ENCODE measurements around the gene KCNJ1.
A peak's percentile ranks its signal among the peaks of the same experiment; 100 is the strongest.

Gene KCNJ1

DNA sequence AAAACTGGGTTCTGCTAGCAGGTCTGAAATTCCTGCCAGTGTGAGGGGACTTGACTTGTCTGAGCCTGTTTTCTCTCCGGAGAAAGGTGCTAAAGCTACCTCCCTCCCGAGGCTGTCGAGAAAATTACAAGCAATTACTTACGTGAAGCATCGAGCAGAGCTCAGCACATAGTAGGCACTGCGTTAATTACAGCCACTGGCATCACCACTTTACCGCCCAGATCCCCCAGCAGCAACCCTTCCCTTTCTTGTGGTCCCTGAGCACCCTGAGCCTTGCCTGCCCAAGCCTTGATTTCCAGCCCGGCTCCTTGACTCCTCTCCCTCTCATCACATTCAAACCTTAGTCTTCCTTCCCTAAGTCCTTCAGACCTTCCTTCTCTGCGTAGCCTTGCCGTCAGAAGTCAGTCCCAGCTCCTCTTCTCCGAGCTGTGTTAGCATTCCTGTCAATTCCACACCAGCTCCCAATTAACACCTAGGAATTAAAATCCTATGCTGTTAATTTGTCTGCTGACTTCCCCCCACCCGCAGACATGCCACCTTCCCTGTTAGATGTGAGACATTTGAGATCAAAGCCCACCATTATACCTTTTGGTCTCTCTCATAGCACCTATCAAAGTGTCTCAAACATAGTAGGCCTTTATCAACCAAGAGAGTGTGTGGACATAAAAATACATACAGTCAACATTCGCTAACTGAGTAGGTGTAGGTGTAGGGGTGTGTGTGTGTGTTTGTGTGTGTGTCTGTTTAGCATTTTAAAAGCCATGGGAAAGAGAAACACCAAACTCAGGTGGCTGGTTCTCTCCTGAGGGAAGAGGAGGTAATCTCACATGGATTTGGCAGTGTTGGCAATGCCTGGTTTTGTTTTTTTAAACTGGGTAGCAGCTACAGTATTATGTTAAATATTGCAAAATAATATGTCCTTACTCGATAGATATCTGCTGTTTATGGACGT lies 21.2 kb upstream of the KCNJ1 start:
- no peak overlapping the region for H3K4me3 ChIP-seq
- H3K27ac ChIP-seq: no peak overlapping the region

DNA sequence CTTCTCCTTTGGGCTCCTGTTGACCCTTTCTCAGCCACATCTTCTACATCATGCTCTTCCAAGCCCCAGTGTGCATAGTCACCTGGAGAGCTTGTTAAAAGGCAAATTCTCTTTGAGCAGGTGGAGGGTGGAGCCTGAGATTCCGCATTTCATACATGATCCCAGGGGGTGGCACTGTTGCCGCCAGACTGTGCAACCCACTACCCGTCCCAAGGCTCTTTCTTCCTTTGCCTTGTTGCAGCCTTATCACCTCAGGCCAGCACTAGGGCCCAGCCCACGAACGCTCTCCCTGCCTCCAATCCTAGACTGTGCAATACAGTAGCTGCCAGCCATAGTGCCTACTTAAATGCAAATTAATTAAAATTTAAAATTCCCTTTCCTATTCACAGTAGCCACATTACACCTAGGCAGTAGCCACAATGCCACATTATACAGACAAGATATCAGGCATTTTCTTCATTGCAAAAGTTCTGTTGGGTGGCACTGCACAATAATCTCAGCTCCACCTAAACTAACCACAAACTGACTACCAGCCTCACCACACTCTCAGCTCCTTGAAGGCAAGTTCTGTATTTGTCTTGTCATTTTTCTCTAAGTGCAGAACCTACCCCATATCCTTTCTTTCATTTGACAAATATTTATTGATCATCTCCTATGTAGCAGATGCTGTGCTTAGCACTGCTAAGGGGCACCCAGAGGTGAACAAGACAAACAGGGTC lies 19.5 kb upstream of the KCNJ1 start:
- H3K4me3 ChIP-seq: no peak overlapping the region
- no peak overlapping the region for H3K27ac ChIP-seq

DNA sequence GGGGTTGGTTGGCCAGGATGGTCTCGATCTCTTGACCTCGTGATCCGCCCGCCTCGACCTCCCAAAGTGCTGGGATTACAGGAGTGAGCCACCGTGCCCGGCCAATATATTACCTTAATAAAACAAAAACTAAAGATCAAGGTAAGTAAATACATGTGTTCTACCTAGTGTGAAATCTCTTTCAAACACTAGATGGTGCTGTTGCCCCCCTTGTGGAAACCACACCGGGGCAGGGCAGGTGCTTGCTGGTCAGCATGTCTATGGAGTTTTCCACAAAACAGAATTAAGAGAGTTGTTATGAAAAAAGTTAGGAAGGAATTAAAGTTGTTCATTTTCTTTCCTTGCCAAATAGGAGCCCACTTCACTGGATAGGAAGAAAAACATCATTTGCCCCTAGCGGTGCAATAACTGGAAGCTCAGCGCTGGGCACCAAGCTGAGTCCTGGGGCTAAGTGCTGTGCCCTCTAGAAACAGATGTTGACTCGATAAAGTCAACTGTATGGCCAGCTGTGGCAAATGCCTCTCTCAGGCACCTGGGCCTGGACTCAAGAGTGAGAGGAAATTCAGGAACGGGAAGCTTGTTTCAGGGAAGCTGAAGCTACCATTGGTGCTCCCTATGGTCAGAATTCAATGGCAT lies 17.7 kb upstream of the KCNJ1 start:
- Histone ChIP-seq H3K27ac (no peak overlapping the region), H3K4me3 (no peak overlapping the region)

DNA sequence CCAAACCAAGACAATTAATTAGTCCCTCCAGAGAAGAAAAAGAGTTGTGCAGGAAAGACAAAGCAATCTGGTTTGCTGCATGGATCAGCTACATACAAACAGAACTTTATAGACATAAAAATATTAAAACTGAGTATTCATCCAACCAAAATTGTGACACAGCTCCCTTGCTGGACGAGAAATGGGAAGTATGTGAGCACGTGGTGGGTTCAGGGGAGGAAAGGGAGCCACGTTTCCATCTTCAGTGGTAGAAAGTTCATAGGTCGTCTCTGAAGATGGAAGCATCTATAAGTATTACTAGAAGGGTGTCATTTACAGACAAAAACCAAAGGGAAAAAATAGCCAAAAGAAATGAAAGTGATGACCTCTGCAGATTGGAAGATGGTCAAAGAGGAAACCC lies 17.0 kb upstream of the KCNJ1 start:
- Histone ChIP-seq H3K4me3 (no peak overlapping the region), H3K27ac (no peak overlapping the region)

DNA sequence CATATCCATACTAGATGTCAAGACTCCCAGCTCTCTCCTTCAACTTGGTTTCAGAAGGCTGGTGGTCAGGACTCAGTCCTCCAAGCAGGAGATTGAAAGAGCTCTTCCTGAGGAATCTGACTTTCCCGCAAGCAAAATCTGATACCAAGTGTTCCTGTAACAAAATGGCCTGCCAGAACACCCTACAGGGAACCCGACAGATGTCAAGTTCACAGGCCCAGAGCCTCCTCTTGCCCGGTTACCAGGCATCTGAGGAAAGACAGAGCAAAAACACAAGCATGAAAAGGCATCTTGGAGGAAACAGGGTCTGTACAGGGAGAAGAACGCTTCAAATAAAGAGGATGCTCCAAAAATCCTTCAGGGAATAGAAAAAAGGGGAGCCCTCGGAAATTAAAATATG lies 15.4 kb upstream of the KCNJ1 start:
- H3K27ac ChIP-seq: no peak overlapping the region
- no peak overlapping the region for H3K4me3 ChIP-seq

DNA sequence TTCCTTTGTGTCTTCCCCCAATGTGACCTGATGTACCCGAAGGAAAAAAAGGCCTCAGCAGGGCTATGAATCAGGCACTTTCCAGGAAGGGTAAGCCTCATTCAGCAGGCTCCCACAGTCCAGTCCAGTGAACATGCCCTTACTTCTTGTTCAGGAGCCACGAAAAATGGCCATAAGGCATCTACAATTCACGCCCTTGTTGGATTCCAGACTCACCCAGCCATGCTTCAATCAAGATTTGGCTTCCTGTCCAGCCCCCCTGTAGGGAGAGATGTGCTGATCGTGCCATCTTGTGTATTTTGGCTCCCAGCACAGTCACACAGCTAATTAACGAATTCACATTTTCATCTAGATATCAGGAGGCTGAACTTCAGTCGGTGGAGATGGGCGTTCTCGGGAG lies 14.1 kb upstream of the KCNJ1 start:
- Histone ChIP-seq H3K27ac (no peak overlapping the region), H3K4me3 (no peak overlapping the region)

DNA sequence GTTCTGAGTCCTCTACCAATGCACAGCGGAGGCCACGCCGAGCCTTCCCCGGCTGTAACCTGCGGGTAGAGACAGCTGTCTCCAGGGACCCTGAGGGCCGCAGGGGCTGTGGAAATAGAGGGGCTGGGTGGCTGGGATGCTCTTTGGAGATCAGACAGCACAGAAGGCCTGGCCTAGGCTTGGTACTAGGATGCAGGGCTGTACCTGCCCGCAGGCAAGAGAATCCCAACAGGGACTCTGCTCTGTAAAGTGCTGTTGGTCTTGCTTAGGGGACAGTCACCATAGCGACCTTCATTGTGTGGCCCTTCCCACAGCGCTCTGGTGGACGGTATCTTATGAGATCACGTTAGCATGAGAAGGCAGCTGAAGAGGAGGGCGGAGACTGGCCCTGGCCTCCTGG lies 12.7 kb upstream of the KCNJ1 start:
- H3K4me3 ChIP-seq: no peak overlapping the region
- H3K27ac ChIP-seq: no peak overlapping the region

DNA sequence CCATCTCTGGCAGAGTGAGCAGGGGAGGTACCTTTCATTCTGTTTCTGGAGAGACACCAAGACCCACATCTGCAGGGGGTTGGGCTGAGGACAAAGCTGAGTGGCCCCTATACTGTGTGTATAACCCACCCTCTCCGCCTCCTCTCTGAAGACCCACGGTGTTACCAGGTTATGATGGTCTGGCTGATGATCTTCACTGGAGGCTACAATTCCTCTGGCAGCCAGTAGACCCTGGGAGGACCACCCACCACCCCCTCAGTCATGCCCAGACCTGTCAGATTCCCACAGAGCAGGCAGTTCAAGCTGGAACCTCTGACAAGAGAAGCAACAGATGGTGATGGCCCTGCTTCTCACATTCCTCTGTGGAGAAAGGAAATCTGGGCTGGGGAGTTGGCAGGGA lies 11.4 kb upstream of the KCNJ1 start:
- Histone ChIP-seq H3K4me3 (no peak overlapping the region), H3K27ac (no peak overlapping the region)

DNA sequence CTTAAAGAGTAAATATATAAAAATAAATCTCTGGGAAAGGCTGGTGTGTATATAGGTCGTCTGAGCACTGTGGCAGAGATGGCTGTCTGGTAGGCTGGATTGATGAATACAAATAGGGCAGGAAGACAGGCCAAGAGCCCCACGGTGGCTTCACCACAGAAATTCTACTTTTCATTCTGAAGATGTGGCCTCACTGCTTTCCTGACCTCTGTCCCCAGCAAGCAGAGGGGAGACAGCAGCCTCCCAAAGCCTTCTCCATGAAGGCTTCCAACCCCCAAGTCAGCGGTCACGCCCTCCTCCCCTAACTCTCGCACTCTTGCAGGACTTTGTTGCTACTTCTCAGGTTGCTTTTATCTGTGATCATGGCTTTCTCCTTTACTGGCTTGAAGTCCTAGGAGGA lies 10.6 kb upstream of the KCNJ1 start:
- H3K4me3 ChIP-seq: no peak overlapping the region
- H3K27ac ChIP-seq: no peak overlapping the region

DNA sequence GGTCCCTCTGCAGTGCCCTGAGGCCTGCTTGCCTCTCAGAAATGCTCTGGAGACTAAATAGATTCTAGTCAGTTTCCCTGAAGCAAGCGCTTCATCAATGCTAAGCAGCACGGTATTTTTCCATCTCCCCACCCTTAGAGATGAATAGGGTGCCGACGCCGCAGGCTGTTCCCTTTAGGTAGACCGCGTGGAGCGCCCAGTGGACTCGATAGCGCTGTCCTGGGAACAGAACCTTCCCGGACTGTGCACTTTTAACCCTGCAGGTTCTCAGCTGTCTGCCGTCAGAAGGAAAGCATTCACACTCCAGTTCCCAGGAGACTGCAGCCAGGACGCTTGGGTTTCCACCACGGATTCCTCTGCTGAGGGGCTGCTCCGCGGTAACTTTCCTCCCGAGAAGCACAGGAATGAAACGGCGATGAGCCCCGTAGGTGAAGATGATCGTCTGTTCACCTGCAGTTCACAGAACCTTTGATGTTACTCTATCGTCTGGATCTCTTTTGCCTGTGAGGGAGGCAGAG lies 9.1 kb upstream of the KCNJ1 start:
- Histone ChIP-seq H3K27ac (no peak overlapping the region), H3K4me3 (no peak overlapping the region)

DNA sequence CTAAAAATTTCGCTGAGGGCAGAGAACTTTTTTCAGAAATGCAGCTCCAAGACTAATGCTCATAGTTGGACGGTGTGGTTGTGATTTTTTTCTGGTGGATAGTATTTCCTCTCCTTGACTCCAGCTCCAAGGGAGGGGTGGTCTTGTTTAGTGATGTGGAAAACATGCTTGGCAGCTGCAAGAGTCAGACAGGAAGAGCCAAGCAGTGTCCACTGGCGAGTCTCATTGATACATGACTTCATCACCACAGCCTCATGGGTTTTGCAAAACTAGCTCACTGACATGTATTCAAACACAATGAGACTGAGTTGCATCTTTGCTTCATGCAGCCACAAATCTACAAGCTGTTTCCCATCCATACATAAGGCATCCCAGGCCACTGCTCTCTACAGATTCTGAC lies 7.3 kb upstream of the KCNJ1 start:
- Histone ChIP-seq H3K27ac (no peak overlapping the region), H3K4me3 (no peak overlapping the region)

DNA sequence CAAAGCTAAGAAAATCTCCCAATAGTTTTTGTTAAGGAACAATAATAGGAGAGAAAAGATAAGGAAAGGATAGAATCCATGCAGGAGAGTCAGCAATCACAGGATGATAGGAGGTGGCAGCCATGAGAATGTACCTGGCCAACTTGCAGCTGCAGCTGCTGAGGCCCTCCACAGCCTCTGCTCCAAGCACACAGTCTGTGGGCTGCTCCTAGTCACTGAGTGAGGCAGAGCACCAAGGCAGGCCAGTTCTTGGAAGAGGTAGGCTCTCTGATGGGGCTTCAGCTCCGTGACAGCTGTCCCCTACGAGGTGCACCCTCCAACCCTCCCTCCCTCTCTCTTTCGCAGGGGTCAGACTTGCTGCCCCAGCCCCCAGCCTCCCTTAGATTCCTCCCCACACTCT lies 5.5 kb upstream of the KCNJ1 start:
- no peak overlapping the region for H3K27ac ChIP-seq
- H3K4me3 ChIP-seq: no peak overlapping the region

DNA sequence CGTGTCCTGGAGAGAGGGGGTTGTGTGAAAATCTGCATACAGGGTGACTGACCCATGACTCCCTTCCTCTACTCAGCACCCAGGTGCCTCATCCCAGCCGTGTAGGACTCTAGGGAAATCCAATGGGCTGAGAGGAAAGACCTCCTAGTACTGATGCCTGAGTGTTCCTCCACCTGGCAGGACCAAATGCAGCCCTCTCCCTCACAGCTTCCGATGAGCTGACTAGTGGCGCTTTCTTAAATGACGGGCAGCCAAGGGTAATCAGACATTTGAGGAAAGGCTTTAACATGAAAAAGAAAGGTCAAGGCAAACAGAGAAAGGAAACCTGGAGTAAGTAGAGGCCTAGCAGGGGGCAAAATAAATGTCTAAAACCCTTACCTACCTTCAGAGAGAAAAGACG lies 5.0 kb upstream of the KCNJ1 start:
- no peak overlapping the region for H3K27ac ChIP-seq
- H3K4me3 ChIP-seq: no peak overlapping the region

DNA sequence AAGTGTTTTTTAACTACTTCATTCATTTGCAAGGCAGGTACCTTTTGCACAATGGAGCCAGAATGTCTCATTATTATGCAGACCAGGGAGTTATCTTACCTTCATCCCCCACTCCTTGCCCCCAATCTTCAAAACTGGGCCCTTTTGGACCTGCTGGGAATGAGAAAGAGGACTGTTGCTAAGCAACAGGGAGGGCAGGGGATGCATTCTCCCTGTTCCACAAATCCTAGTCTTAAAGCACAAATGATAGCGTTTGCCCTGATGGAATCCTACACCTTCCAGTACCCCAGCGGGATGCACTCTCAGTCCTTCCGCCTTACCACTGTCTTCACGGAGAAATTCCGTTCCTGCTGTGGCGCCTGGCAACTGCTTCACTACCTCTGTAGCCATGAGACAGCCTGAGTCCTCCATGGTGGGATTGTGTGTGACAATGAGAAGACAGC lies 4.1 kb upstream of the KCNJ1 start:
- no peak overlapping the region for H3K27ac ChIP-seq
- H3K4me3 ChIP-seq: no peak overlapping the region

DNA sequence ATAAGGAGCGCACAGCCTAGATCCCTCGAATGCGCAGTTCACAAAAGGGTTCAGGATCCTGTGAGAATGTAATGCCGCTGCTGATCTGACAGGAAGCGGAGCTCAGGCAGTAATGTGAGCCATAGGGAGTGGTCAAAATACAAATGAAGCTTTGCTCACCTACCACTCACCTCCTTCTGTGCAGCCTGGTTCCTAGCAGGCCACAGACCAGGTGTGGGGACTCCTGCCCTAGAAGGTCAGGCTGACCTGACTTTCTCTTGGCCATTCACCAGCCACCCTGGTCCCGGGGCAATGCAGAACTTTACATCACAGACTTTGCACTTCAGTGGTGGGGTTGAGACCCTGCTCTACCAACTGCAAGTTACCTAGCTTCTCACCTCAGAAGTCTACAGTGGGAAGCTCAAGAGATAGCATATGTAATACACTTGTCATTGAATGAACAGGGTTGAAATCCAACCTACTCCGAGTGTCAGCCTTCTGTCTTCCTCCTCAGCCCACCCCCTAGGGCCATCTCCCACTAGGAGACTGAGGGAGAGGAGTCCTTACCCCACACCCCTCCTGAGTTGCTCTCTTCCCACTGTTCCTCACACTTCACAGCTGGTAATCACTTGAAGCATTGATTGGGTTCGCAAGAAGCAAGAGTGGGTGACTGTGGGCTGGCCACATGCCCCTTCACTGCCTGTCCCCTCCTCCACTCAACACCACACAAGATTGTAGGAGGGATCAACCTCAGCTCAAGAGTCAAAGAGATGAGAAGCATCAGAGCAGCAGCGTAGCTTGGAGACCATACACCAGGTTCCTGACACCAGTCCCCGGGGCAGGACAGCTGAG lies 2.0 kb upstream of the KCNJ1 start:
- H3K27ac ChIP-seq: no peak overlapping the region
- no peak overlapping the region for H3K4me3 ChIP-seq

DNA sequence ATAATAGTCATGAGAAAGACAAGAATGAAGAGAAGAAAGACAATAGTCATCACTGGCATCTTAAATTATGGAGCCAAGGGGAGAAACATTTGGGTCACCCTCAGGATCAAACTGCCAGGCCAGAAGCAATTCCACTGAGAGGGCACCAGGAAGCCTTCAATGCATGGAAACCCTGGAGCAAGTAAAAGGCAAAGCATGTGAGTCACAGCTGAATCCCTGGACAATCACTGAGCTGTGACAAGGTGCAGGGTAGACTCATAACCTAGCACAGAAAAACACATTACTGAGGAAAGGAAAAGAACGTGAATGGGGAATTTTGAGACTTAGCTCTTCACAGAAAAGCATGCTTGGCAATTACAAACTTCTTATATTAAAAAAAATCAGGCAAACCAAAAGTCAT lies 1.6 kb downstream of the KCNJ1 start:
- Histone ChIP-seq H3K27ac (no peak overlapping the region), H3K4me3 (no peak overlapping the region)

DNA sequence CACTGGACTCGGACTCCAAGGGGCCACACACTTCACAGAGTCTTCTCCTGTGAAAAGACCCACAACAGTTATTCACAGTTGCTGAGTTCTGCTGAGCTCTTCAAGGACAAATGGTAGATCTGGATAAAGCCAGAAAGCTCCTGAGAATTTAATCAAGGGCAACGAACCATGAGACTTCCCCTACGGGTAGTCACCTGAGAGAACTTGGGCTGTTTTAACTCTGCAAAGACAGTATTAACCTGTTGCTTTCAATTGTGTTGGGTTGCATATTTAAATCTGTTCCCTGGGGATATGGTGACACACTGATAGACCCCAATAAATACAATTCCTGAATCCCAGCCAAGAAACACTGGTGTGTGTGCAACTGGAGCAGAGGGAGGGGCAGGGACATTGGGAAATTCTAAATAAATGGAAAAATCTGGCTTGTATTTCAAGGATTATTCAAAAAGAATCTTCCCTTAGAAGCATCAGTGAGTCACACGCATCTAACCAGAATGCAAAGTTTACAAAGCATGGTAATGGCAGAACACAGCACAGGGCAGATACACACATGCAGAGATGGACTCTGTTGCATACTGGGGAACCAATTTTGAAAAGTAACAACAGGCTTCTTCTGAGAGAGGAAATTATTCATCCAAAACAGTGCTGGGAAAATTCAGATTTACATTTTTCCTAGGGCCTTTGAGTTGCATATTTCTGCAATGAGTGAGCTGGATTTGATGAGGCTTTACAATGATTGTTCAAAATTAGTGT lies 4.0 kb downstream of the KCNJ1 start:
- Histone ChIP-seq H3K27ac (peak overlapping the region in 1 of 21 experiments; percentile 25), H3K4me3 (no peak overlapping the region)

DNA sequence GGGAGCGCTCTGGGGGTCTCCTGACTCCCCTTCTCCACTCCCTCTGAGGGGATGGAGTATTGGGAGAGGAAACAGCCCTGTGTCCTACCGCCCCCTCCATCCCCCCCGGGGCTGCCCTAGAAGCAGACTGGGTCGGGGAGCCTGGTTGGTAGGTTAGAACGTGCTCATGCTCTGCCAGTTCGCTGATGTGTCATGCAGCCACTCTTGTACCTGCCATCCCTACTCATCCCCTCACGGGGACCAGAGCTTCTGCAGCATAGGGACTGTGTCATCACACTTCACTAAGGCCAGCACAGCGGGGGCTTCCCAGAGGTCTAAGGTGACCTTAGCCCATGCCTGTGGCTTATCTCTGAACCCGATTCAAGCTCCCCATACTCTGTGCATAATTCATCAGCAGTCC lies 4.7 kb downstream of the KCNJ1 start:
- Histone ChIP-seq H3K27ac (no peak overlapping the region), H3K4me3 (no peak overlapping the region)
